CD14-positive monocyte (primary cell): ENCODE results near the gene POLE. TPM values are rescaled to one million over a fixed set of nuclear protein-coding genes. Genes with fewer than 3 reads are reported as not detected.

ENCODE experiments used
- DNase-seq, 3 donors: peaks; one replicate each; pipeline ENCODE4 v3.0.0-alpha.2; 2011 to 2022
- H2AFZ ChIP-seq: 2 replicates; pipeline ENCODE4 v1.6.0; 2012; ENCODE audit warnings: mild to moderate bottlenecking, low read depth, low read length, inconsistent platforms; ENCODE audit not compliant: insufficient read depth, poor library complexity, severe bottlenecking
- H3K27ac ChIP-seq, 2 donors: 1 replicate in 1 of 2; 2 replicates in 1 of 2; pipeline ENCODE4 v1.5.1; 2012 to 2013; ENCODE audit warnings: low read length in 2 of 2, control low read depth in 1 of 2, inconsistent platforms in 1 of 2, low read depth in 1 of 2, mild to moderate bottlenecking in 1 of 2
- H3K27me3 ChIP-seq, 2 donors: one replicate each; pipeline versions ENCODE4 v1.6.0 to v1.6.1; 2011 to 2013; ENCODE audit warnings: low read length in 2 of 2; ENCODE audit not compliant: control insufficient read depth in 2 of 2, insufficient read depth in 2 of 2
- H3K36me3 ChIP-seq, 2 donors: replicated peaks in 1 of 2; 1 replicate in 1 of 2; 2 replicates in 1 of 2; pipeline versions ENCODE4 v1.5.1 to v1.6.1; 2012 to 2013; ENCODE audit warnings: low read length in 2 of 2, control low read depth in 1 of 2, inconsistent platforms in 1 of 2, mild to moderate bottlenecking in 1 of 2; ENCODE audit not compliant: insufficient read depth in 2 of 2, control insufficient read depth in 1 of 2
- H3K4me1 ChIP-seq, 2 donors: 1 replicate in 1 of 2; 2 replicates in 1 of 2; pipeline versions ENCODE4 v1.5.1 to v1.6.1; 2012 to 2013; ENCODE audit warnings: low read length in 2 of 2, control low read depth in 1 of 2, inconsistent platforms in 1 of 2, mild to moderate bottlenecking in 1 of 2, moderate library complexity in 1 of 2; ENCODE audit not compliant: insufficient read depth in 2 of 2, control insufficient read depth in 1 of 2
- H3K4me2 ChIP-seq: replicated peaks from 2 replicates; pipeline ENCODE3; 2012; ENCODE audit warnings: low read length, moderate library complexity, mild to moderate bottlenecking; ENCODE audit not compliant: poor library complexity, severe bottlenecking; ENCODE audit errors: extremely low read depth
- H3K4me3 ChIP-seq, 3 experiments: fragments of 200-600 bp in 1 of 3; sonication (generic) in 1 of 3; replicated peaks in 1 of 3; 1 replicate in 2 of 3; 2 replicates in 1 of 3; pipeline ENCODE4 v1.5.1; 2011 to 2013; ENCODE audit warnings: low read length in 3 of 3, mild to moderate bottlenecking in 3 of 3, control low read depth in 2 of 3, low read depth in 2 of 3, inconsistent platforms in 1 of 3, moderate library complexity in 1 of 3
- H3K79me2 ChIP-seq: 2 replicates; pipeline ENCODE4 v1.6.0; 2012; ENCODE audit warnings: mild to moderate bottlenecking, control low read depth, inconsistent platforms, low read length, moderate library complexity; ENCODE audit not compliant: insufficient read depth
- H3K9ac ChIP-seq: 2 replicates; pipeline ENCODE4 v1.6.0; 2017; ENCODE audit warnings: low read length, mild to moderate bottlenecking; ENCODE audit not compliant: insufficient read depth, poor library complexity, severe bottlenecking
- H3K9me3 ChIP-seq, 2 donors: replicated peaks in 1 of 2; 1 replicate in 1 of 2; 2 replicates in 1 of 2; pipeline versions ENCODE4 v1.5.1 to v1.6.1; 2012 to 2013; ENCODE audit warnings: low read length in 2 of 2, control low read depth in 1 of 2; ENCODE audit not compliant: control insufficient read depth in 1 of 2, insufficient read depth in 1 of 2
- H4K20me1 ChIP-seq: 2 replicates; pipeline ENCODE4 v1.6.0; 2012; ENCODE audit warnings: mild to moderate bottlenecking, low read length, control low read depth, moderate library complexity; ENCODE audit not compliant: insufficient read depth
- H3K27ac Mint-ChIP-seq, 7 donors: one replicate each; pipeline ENCODE4 v1.8.0; 2020; ENCODE audit warnings: mild to moderate bottlenecking in 7 of 7, mixed read lengths in 7 of 7, moderate library complexity in 6 of 7, inconsistent platforms in 2 of 7
- H3K27me3 Mint-ChIP-seq, 3 donors: one replicate each; pipeline ENCODE4 v1.8.0; 2021 to 2022; ENCODE audit warnings: low read depth in 3 of 3, mild to moderate bottlenecking in 3 of 3, mixed read lengths in 3 of 3, moderate library complexity in 3 of 3, inconsistent platforms in 1 of 3
- H3K36me3 Mint-ChIP-seq, 2 donors: one replicate each; pipeline ENCODE4 v1.8.0; 2020; ENCODE audit warnings: mixed read lengths in 2 of 2, inconsistent platforms in 1 of 2, mild to moderate bottlenecking in 1 of 2
- H3K4me1 Mint-ChIP-seq: one replicate; pipeline ENCODE4 v1.8.0; 2020; ENCODE audit warnings: mild to moderate bottlenecking, mixed read lengths
- H3K4me3 Mint-ChIP-seq, 2 donors: one replicate each; pipeline ENCODE4 v1.8.0; 2020; ENCODE audit warnings: mild to moderate bottlenecking in 2 of 2, mixed read lengths in 2 of 2, moderate library complexity in 1 of 2
- H3K9me3 Mint-ChIP-seq, 7 donors: one replicate each; pipeline ENCODE4 v1.8.0; 2020 to 2022; ENCODE audit warnings: mixed read lengths in 7 of 7, mild to moderate bottlenecking in 6 of 7, moderate library complexity in 6 of 7, inconsistent platforms in 2 of 7
- CTCF ChIP-seq: fragments of 200-600 bp; IDR thresholded peaks from one replicate; pipeline ENCODE4 v1.8.0; 2022; ENCODE audit warnings: antibody characterized with exemption, mild to moderate bottlenecking
- WGBS: methylation state at CpG from one replicate; pipeline ENCODE4 v1.1.5; 2013; ENCODE audit warnings: missing lambda C conversion rate; ENCODE audit not compliant: insufficient coverage; 5-methylcytosine and 5-hydroxymethylcytosine counted together
- intact Hi-C, 2 donors: fragments of 100-400 bp; cut with micrococcal nuclease; formaldehyde crosslinking; loops; one replicate each; pipeline versions ENCODE4 v1.15.0 to v1.15.1; 2023
- polyA plus RNA-seq, 3 donors: library from polyadenylated mRNA; depleted of rRNA in 1 of 3; unstranded in 2 of 3; stranded (reverse) in 1 of 3; fragments of 300-500 nt in 2 of 3; fragments of >200 nt in 1 of 3; fragmentation: Illumina TruSeq in 2 of 3; gene quantifications; 1 replicate in 2 of 3; 2 replicates in 1 of 3; pipeline ENCODE4 v1.2.3, GENCODE V29; 2012 to 2021

Gene POLE
- polyA plus RNA-seq, 3 donors = 1.00 to 24.2 (median 2.2) TPM

GRCh38 chr12:132719141-132719953 lies 32.2 kb upstream of the POLE start:
- H4K20me1 ChIP-seq = peaks cover 4% of the 10 kb centered on the region
- H3K27ac Mint-ChIP-seq = peak overlapping the region in 4 of 7 donors; percentile 9 to 72 (median 42)
- H3K79me2 ChIP-seq = peaks cover 4% of the 10 kb centered on the region
- WGBS = 96% methylated on average over 31 of the region's 31 CpGs
- H3K9me3 Mint-ChIP-seq = peaks cover 0 to 4% (median 0%) of the 10 kb centered on the region in 7 donors
- H3K9me3 ChIP-seq = no peaks in the 10 kb centered on the region
- H3K36me3 Mint-ChIP-seq = peaks cover 69 to 94% of the 10 kb centered on the region in 2 donors
- no peaks in the 10 kb centered on the region for H3K27me3 ChIP-seq
- H3K27me3 Mint-ChIP-seq = no peaks in the 10 kb centered on the region
- no peak overlapping the region for H3K9ac ChIP-seq
- H3K27ac ChIP-seq = no peak overlapping the region
- no peaks in the 10 kb centered on the region for H3K4me1 ChIP-seq
- H3K4me1 Mint-ChIP-seq = no peaks in the 10 kb centered on the region
- H3K4me2 ChIP-seq = no peak overlapping the region
- no peak overlapping the region for H2AFZ ChIP-seq
- no peak overlapping the region for H3K4me3 Mint-ChIP-seq
- H3K4me3 ChIP-seq = no peak overlapping the region
- intact Hi-C loops = loop anchor here in 1 of 2 donors (10.0 kb wide), 1 partner anchor 105 kb away; the partner anchor contains the start of gene GOLGA3
- DNase-seq = peak in 1 of 3 donors; percentile 2
- peaks cover 68 to 90% of the 10 kb centered on the region in 2 donors for H3K36me3 ChIP-seq
- TF ChIP-seq CTCF = no peak

- WGBS = 95% methylated on average over 20 of the region's 21 CpGs
- intact Hi-C loops = loop anchor here in 1 of 2 donors (10.0 kb wide), 1 partner anchor 106 kb away; the partner anchor contains the start of gene GOLGA3
Measured at GRCh38 chr12:132718644-132719043, 31.5 kb upstream of the POLE start.

More at GRCh38 chr12:132718644-132719043, 31.5 kb upstream of the POLE start:
- Mint-ChIP-seq H3K27ac (peak overlapping the region in 2 of 7 donors; percentile 2 to 19), H3K4me1 (no peaks in the 10 kb centered on the region), H3K9me3 (peaks cover 0 to 4% (median 0%) of the 10 kb centered on the region in 7 donors), H3K36me3 (peaks cover 64 to 93% of the 10 kb centered on the region in 2 donors), H3K4me3 (no peak overlapping the region), H3K27me3 (no peaks in the 10 kb centered on the region)
- no peaks in the 10 kb centered on the region for H3K9me3 ChIP-seq
- H2AFZ ChIP-seq = no peak overlapping the region
- no peak for TF ChIP-seq CTCF
- H3K27ac ChIP-seq = no peak overlapping the region
- peaks cover 4% of the 10 kb centered on the region for H4K20me1 ChIP-seq
- no peak overlapping the region for H3K9ac ChIP-seq
- H3K4me1 ChIP-seq = no peaks in the 10 kb centered on the region
- H3K4me3 ChIP-seq = no peak overlapping the region
- no peak overlapping the region for H3K4me2 ChIP-seq
- H3K79me2 ChIP-seq = peaks cover 10% of the 10 kb centered on the region
- no peaks in the 10 kb centered on the region for H3K27me3 ChIP-seq
- no peak for DNase-seq
- H3K36me3 ChIP-seq = peaks cover 61 to 85% of the 10 kb centered on the region in 2 donors
